NK-92 (cell line): ENCODE results near the gene MITF.

Source experiments
- DNase-seq: peaks from one replicate; lab custom pipeline; 2025; ENCODE audit not compliant: unreplicated experiment; lab: John Stamatoyannopoulos, UW

MITF gene

DNA sequence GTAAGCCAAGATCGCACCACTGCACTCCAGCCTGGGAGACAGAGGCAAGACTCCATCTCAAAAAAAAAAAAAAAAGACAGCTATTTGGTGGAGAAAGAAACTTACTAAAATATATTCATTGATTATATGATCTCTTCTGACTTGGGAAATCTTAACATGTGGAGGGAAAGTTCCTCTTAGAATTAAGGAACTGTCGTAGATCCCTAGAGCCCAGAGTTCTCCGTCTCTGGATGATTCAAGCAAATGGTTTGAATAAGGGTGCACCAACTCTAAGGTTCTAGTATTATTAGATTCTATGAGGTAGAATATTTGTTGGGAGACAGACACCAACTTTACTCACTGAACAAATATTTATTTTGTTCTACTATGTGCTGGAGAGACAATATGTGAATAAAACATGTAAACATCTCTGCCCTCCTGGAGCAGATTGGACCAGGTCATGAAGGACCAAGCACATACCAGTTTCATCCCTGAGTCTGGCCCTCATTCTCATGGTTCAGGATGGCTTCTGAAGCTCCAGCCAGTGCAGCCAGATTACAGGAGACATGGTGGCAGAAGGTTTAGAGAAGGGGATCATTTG, 129.7 kb downstream of the MITF start:
- DNase-seq, result no peak

GRCh38 chr3:69869643-69870042, 130.4 kb downstream of the MITF start:
- no peak for DNase-seq

DNA sequence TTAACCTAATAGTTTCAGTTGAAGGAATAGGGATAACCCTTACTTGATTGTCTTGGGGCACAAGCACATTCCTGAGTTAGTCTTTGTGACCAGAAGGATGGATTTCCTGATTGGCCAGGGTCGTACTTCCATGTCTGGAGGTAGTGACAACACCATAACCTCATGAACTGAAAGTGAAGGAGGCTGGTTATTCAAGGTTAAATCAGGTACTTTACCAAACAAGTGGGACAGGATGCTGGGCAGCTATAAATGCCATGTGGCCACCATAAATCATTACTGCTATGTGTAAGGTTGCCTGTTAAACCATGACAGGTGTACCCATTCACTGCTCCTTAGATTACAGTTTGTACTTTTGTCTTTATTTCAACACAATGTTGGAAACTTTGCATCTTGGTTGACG, 132.0 kb downstream of the MITF start:
- no peak for DNase-seq

GRCh38 chr3:69871868-69872267, 132.6 kb downstream of the MITF start:
- DNase-seq, result no peak

- no peak for DNase-seq
Measured at GRCh38 chr3:69872783-69873378, 133.6 kb downstream of the MITF start.

DNA sequence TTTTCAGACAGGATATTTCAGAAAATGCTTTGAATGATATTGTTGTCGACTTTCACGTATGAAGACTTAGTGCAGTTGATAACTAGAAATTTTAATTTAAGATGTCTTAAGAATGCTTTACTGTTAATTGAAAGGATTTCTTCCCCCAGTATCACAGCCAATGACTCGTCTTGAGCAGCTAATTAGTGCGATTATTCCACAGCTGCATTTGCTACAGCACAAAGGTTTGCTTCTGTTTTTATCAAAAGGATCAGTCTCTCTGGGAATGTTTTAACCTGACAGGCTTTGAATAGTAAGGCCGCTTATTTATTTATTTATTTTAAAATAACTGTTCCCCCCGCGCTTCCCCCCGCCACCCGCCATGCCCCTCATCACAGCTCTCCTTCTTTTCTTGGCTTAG, 136.8 kb downstream of the MITF start:
- no peak for DNase-seq

- no peak for DNase-seq
Measured at GRCh38 chr3:69878254-69878653, 139.0 kb downstream of the MITF start.

DNA sequence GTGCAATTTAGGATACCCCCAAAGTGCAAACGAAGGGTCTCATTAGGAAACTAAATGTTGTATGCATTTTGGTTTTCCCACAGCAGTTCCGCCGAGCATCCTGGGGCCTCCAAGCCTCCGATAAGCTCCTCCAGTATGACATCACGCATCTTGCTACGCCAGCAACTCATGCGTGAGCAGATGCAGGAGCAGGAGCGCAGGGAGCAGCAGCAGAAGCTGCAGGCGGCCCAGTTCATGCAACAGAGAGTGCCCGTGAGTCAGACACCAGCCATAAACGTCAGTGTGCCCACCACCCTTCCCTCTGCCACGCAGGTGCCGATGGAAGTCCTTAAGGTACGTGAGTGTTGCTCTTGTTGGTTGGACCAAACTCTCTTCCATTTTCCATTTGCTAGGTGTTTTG, 139.8 kb downstream of the MITF start:
- no peak for DNase-seq

DNA sequence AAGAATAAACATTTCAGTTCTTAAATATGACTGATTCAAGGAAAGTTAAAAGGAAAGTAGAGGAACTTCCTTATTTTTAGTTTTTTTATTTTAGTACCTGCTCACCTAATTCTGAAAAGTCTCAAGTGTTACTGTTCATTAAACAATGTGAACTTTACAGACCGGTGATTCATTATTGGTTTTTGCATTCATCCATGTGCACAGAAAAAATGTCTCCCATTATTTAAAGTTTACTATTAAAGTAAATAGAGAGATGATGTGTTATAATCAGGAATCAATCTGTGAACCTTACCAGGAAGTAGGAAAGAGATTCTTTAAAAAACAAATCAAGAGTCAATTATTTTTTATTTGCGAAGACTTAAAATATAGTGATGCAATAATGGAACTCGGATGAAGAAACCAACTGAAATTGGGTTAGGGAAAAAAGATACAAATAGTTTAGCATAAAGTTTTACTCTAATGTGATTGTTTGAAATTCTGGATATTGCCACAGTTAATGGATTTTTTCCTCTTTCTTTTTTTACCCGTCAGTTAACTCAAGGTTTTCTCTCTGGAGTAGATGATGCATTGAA, 140.9 kb downstream of the MITF start:
- DNase-seq, result no peak

DNA sequence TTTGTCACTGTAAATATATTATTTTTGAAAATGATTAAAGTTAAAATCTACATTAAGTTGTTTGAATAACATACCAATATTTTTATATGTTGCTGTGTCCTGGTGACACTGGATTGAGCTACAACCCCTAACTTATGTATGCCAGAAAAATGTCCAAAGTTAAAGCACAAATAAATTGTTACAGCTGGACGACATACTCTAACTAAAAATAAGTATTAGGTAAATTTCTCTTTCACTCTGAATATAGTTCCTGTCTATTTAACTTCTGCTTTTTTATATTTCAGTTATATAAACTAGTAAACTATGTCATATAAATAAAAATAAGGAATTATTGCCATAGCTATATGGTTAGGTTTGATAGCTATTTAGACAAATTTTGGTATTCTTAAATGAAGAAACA, 141.8 kb downstream of the MITF start:
- no peak for DNase-seq

DNA sequence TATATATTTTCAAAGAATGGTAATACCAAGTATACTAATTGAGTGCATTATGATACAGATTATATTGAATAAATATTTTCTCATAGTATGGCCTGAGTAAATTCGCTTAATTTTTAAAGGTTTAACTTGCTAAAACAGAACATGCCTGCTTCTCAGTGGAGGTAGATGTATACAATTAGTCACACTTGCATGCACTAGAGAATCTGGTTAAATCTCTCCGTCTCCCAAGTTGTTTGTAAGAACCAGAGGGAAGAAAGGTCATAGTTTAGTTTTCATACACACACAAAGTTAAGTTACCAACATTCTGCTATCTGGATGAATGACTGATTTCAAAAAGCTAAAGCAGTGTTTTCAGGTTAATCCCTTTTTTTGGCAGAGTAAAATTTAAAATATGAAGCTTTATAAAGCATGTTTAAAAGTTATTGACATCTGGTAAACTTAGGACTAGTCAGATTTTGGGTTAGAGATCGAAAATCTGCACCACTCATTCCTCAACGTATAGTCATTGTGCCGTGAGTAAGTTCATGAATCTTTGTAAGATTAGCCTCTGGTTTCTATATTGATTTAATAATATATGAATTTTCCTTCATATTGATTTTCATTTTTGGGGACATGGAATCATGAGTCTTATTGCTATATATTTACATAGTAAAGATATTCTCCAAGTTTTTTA, 142.6 kb downstream of the MITF start:
- no peak for DNase-seq

DNA sequence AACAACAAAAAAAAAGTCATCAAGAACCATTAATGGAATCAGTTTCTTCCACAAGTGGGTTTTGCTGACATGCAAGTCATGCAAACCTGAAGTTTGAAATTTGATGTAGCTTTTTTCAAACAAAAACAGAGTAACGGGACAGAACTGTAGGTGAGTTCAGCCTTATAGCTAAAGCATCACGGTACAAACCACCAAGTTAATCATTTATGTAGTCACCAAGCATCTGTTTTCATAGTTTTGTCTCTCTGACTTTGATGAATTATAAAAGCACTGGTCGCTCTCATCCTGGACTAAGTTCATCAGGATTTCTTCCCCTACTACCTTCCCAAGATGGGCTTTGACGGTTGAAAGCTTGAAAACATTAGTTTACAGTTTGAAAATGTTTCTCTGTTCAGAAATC, 143.3 kb downstream of the MITF start:
- DNase-seq, result no peak

DNA sequence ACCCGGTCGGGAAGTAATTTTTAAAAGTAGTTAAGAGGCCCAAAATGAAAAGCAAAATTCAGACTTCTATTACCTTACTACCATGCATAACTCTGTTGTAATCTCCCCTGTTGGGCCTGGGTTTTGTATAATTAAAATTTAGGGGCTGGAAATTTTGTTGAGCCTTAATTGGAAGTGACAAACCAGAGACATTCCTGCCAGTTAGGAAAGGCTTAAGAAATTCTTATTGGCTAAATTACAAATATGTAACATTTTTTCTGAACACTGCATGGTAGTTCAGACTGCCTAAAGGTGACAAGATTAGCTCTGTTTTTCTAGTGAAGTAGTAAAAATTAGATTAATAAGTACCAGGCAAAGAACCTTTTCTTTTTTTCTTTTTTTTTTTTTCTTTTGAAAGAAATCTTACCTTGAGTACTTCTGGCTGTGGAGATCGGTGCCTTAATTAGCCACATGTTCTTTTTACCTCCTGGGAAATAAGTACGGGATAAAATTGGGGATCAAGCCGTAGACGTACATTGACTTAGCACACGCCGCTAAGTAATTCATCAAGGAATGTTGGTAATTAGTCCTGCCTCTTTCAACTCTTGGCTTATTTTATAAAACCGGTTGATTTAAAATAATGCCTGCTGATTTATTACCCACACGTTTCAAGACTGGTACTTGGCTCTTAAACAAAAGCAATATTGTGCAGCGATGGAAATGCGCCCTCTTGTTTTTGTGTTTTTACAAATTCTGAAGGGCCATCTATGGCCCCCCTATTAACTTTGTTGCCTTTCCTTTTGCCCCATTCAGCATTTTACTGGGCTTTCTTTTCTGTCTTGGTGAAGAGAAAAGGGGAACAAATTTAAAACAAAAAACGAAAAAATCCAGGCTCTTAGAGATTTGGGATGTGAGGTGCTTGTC, 149.0 kb downstream of the MITF start:
- DNase-seq, result no peak

- no peak for DNase-seq
Measured at GRCh38 chr3:69888943-69889315, 149.7 kb downstream of the MITF start.

DNA sequence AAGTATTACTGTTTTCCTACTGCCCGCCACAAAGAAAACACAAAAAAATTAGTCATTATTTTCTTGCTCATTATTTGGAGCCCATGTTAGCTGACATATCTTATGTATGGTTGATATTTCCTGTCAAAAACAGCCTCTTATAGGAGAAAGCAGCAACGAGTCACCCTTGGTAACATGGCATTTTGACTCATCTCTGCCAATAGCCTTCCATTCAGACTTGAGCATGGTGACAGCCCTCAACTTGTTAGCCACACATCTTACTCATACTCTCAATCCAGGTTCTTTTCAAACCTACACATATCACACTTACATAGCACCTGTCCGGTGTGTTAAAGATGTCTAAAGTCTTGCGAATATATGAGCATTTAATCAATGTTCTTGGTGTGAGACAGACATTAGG, 150.8 kb downstream of the MITF start:
- DNase-seq, result no peak

DNA sequence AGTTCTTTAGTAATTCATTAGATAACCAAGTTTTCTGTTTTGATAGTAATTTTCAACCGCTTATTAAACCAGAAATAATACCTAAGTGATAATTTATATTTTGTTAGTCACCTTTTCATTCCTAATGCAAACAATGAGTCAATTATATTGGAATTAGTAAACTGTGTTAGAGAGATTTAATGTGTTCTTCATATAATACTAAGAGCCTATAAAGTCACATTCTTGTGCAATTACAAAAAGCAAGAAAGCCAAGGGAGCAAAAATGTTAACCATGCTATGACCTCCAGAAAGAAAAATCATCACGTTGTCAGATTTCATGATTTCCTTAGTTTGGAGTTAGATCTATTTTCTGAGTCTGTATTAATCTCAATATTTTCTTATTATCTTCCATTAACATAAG, 151.4 kb downstream of the MITF start:
- DNase-seq, result no peak

DNA sequence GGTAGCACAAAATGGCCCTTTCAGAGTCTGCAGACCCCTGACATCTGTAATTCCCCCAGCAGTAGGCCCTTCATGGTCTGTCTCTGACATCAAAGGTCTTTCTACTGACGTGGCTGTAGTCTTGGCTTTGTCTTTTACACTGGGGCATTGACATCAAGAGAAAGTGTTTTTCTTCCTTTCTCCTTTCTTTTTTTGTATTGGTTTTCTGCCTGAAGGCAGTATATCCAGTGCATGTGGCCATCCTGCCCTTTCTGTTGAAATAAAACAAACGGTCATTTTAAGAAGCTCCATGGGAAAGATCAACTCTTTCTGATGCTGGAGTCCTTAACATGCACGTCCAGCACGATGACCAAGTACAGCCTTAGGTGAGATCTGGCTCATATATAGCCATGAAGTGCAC, 153.4 kb downstream of the MITF start:
- no peak for DNase-seq

DNA sequence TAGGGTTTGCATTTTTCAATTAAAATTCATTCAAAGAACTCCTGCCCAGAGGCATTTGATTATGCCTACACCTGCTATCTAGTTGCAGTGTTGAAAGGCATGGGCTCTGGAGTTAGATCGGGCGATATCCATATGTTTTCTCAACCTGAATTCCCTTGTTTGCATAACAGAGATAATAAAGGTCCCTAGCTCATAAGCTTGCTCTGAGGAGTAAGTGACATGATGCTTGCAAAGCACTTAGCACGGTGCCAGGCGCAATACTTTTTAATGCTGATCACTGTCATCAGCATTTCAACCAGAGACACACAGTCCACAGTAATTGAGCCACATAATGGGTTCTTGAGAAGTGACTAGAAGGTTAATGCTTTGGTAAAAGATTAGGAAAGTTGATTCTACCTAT, 154.0 kb downstream of the MITF start:
- no peak for DNase-seq

GRCh38 chr3:69896095-69896494, 156.8 kb downstream of the MITF start:
- no peak for DNase-seq

GRCh38 chr3:69900331-69900730, 161.1 kb downstream of the MITF start:
- no peak for DNase-seq

GRCh38 chr3:69901802-69902201, 162.5 kb downstream of the MITF start:
- DNase-seq, result no peak

GRCh38 chr3:69902386-69902785, 163.1 kb downstream of the MITF start:
- DNase-seq, result no peak
